ENCODE data around the gene ATP10B.

- TF ChIP-seq YY1 (IDR thresholded peaks at IDR 0.05; ENCODE audit: insufficient read depth, insufficient read length) (no peak), ZNF274 (IDR thresholded peaks at IDR 0.05; ENCODE audit: low read depth, low read length) (no peak)
Observed at GRCh38 chr5:160555971-160556631, 295.9 kb downstream of the ATP10B start.
